ENCODE data around the gene FAF1.
"Not testable (repeated sequence)": the region's sequence is repeated elsewhere in the genome, so short reads cannot be mapped to it uniquely, and the experiment has no call there.

The FAF1 gene

GRCh38 chr1:50917138-50918137, 42.6 kb downstream of the FAF1 start:
- Mint-ChIP-seq H3K4me3 (no peak overlapping the region), H3K27me3 (ENCODE audit: low read depth) (no peaks in the 10 kb centered on the region), H3K4me1 (no peaks in the 10 kb centered on the region), H3K27ac (no peak overlapping the region), H3K36me3 (ENCODE audit: low read depth) (peaks cover 23% of the 10 kb centered on the region), H3K9me3 (peaks cover 20% of the 10 kb centered on the region)
- TF ChIP-seq, protein P1, sequence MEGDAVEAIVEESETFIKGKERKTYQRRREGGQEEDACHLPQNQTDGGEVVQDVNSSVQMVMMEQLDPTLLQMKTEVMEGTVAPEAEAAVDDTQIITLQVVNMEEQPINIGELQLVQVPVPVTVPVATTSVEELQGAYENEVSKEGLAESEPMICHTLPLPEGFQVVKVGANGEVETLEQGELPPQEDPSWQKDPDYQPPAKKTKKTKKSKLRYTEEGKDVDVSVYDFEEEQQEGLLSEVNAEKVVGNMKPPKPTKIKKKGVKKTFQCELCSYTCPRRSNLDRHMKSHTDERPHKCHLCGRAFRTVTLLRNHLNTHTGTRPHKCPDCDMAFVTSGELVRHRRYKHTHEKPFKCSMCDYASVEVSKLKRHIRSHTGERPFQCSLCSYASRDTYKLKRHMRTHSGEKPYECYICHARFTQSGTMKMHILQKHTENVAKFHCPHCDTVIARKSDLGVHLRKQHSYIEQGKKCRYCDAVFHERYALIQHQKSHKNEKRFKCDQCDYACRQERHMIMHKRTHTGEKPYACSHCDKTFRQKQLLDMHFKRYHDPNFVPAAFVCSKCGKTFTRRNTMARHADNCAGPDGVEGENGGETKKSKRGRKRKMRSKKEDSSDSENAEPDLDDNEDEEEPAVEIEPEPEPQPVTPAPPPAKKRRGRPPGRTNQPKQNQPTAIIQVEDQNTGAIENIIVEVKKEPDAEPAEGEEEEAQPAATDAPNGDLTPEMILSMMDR (IDR thresholded peaks at IDR 0.05; ENCODE audit: unreplicated experiment in 3 of 3) = no peak

GRCh38 chr1:50915621-50916020, 44.4 kb downstream of the FAF1 start:
- H3K4me3 Mint-ChIP-seq = no peak overlapping the region
- no peak overlapping the region for H3K27ac Mint-ChIP-seq
- TF ChIP-seq, protein P1 (IDR thresholded peaks at IDR 0.05; ENCODE audit: unreplicated experiment in 3 of 3) = no peak
- no peaks in the 10 kb centered on the region for H3K27me3 Mint-ChIP-seq (ENCODE audit: low read depth)
- H3K9me3 Mint-ChIP-seq = peaks cover 12% of the 10 kb centered on the region
- H3K4me1 Mint-ChIP-seq = no peaks in the 10 kb centered on the region
- peaks cover 18% of the 10 kb centered on the region for H3K36me3 Mint-ChIP-seq (ENCODE audit: low read depth)

DNA sequence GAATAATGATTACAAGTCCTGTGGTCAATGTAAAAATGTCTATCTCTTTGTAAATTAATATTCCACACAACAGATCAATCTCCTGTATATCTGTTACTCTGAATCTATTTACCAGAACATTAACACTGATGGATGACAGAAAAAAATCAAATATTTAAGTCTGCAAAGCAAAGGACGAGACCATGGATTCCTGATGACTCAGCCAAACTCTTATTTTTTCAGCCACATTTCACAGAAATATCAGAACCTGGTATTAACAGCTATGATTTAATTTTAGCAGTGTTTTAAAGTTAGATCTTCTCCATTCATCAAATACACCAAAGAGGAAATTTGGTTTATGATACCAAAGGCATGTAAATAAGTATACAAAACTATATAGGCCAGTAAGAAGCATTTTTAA, 46.1 kb downstream of the FAF1 start:
- H3K4me3 Mint-ChIP-seq = no peak overlapping the region
- H3K27ac Mint-ChIP-seq = no peak overlapping the region
- no peaks in the 10 kb centered on the region for H3K27me3 Mint-ChIP-seq (ENCODE audit: low read depth)
- TF ChIP-seq, protein P1 (IDR thresholded peaks at IDR 0.05; ENCODE audit: unreplicated experiment in 3 of 3) = no peak
- H3K36me3 Mint-ChIP-seq (ENCODE audit: low read depth) = peaks cover 20% of the 10 kb centered on the region
- peaks cover 17% of the 10 kb centered on the region for H3K9me3 Mint-ChIP-seq
- H3K4me1 Mint-ChIP-seq = no peaks in the 10 kb centered on the region

GRCh38 chr1:50910356-50910755, 49.7 kb downstream of the FAF1 start:
- H3K4me3 Mint-ChIP-seq; H3K4me1 Mint-ChIP-seq; H3K27ac Mint-ChIP-seq; H3K27me3 Mint-ChIP-seq (ENCODE audit: low read depth): not testable (repeated sequence)
- Mint-ChIP-seq H3K9me3 (peaks cover 36% of the 10 kb centered on the region), H3K36me3 (ENCODE audit: low read depth) (peaks cover 25% of the 10 kb centered on the region)

DNA sequence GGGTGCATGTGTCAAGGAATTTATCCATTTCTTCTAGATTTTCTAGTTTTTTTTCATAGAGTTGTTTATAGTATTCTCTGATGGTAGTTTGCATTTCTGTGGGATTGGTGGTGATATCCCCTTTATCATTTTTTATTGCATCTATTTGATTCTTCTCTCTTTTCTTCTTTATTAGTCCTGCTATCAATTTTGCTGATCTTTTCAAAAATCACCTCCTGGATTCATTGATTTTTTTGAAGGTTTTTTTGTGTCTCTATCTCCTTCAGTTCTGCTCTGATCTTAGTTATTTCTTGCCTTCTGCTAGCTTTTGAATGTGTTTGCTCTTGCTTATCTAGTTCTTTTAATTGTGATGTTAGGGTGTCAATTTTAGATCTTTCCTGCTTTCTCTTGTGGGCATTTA, 52.5 kb downstream of the FAF1 start:
- not testable (repeated sequence) for H3K4me3 Mint-ChIP-seq; H3K27me3 Mint-ChIP-seq (ENCODE audit: low read depth); H3K27ac Mint-ChIP-seq; H3K4me1 Mint-ChIP-seq
- Mint-ChIP-seq H3K9me3 (peaks cover 39% of the 10 kb centered on the region), H3K36me3 (ENCODE audit: low read depth) (peaks cover 25% of the 10 kb centered on the region)

- not testable (repeated sequence) for H3K4me3 Mint-ChIP-seq; H3K4me1 Mint-ChIP-seq; H3K27ac Mint-ChIP-seq; H3K27me3 Mint-ChIP-seq (ENCODE audit: low read depth)
- peaks cover 39% of the 10 kb centered on the region for H3K9me3 Mint-ChIP-seq
- H3K36me3 Mint-ChIP-seq (ENCODE audit: low read depth) = peaks cover 20% of the 10 kb centered on the region
Measured at GRCh38 chr1:50906050-50906449, 54.0 kb downstream of the FAF1 start.

DNA sequence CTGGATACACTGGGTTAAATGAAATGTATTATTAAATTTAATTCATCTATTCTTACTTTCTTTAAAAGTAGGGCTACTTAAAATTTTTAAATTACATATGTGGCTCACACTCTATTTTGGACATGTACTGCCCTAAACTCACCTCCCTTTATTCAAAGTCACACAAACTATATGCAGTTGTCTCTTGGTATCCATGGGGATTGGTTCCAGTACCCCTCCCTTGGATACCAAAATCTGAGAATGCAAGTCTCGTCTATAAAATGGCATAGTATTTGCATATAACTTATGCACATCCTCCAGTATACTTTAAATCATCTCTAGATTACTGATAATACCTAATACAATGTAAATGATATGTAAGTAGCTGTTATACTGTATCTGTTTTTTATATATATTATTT, 57.6 kb downstream of the FAF1 start:
- TF ChIP-seq, protein P1 (IDR thresholded peaks at IDR 0.05; ENCODE audit: unreplicated experiment in 3 of 3) = no peak
- Mint-ChIP-seq H3K9me3 (peaks cover 21% of the 10 kb centered on the region), H3K4me1 (no peaks in the 10 kb centered on the region), H3K4me3 (no peak overlapping the region), H3K27ac (no peak overlapping the region), H3K27me3 (ENCODE audit: low read depth) (no peaks in the 10 kb centered on the region), H3K36me3 (ENCODE audit: low read depth) (no peaks in the 10 kb centered on the region)

Data from nephron (organoid).